ENCODE data around the gene MYLK.
"Not testable (repeated sequence)": the region's sequence is repeated elsewhere in the genome, so short reads cannot be mapped to it uniquely, and the experiment has no call there.

Gene MYLK

DNA sequence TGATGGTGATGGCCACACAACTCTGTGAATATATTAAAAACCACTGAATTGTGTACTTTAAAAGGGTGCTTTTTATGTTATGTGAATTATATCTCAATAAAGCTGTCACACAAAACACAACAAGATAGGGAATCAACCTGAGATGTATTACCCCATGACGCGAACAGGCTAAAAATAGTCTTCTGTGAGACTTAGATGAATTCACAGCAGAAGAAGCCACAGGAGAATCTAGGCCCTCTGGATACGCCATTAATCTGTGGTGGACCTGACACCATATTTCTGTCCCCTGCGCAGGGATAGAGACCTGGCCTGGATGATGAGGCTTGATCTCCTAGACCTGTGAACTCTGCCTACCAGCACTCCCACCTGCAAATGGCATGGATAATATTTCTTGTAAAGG is 153.3 kb downstream of the MYLK start:
- Mint-ChIP-seq H3K9me3 (no peaks in the 10 kb centered on the region), H3K36me3 (no peaks in the 10 kb centered on the region), H3K4me3 (no peak overlapping the region), H3K27ac (no peak overlapping the region), H3K4me1 (no peaks in the 10 kb centered on the region), H3K27me3 (peaks cover 6% of the 10 kb centered on the region)

- H3K9me3 Mint-ChIP-seq, result no peaks in the 10 kb centered on the region
- H3K36me3 Mint-ChIP-seq, result no peaks in the 10 kb centered on the region
- peaks cover 9% of the 10 kb centered on the region for H3K27me3 Mint-ChIP-seq
- H3K4me1 Mint-ChIP-seq, result no peaks in the 10 kb centered on the region
- H3K4me3 Mint-ChIP-seq, result no peak overlapping the region
- H3K27ac Mint-ChIP-seq, result no peak overlapping the region
Observed at GRCh38 chr3:123728991-123729390, 155.1 kb downstream of the MYLK start.

DNA sequence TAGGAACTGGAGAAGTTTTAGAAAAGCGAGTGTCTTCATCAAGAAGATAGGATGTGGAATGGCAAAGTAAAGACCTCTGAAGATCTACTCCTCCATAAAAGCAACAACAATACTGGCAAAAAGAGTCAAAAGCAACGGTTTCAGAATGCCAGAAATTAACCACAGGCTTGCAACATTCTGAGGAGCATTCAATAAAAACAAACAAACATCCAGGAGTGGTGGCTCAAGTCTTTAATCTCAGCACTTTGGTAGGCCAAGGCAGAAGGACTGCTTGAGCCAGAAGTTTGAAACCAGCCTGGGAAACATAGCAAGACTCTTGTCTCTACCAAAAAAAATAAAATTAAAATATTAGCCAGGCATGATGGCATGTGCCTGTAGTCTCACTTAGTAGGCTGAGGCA is 156.1 kb downstream of the MYLK start:
- peaks cover 9% of the 10 kb centered on the region for H3K27me3 Mint-ChIP-seq
- no peaks in the 10 kb centered on the region for H3K36me3 Mint-ChIP-seq
- no peak overlapping the region for H3K4me3 Mint-ChIP-seq
- H3K9me3 Mint-ChIP-seq, result no peaks in the 10 kb centered on the region
- no peak overlapping the region for H3K27ac Mint-ChIP-seq
- no peaks in the 10 kb centered on the region for H3K4me1 Mint-ChIP-seq

- H3K4me1 Mint-ChIP-seq, result no peaks in the 10 kb centered on the region
- no peak overlapping the region for H3K27ac Mint-ChIP-seq
- H3K27me3 Mint-ChIP-seq, result peaks cover 9% of the 10 kb centered on the region
- no peaks in the 10 kb centered on the region for H3K9me3 Mint-ChIP-seq
- no peaks in the 10 kb centered on the region for H3K36me3 Mint-ChIP-seq
- H3K4me3 Mint-ChIP-seq, result no peak overlapping the region
Observed at GRCh38 chr3:123725652-123726400, 158.3 kb downstream of the MYLK start.

DNA sequence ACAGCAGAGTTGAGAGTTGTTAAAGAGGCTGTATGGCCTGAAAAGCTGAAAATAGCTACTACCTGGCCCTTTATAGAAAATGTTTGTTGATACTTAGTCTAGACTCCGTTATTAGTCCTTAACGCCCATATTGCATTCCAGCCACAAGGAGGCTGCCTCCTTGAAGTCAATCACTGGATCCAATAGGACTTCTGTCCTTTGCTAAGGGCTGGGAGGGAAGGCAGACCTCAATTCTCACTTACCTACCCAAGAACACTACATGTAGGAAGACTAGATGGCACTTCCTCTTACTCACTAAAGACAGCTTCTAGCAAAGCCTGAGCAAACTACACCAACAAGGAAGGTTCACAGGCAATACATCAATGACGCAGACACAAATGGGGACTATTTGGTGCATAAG is 159.8 kb downstream of the MYLK start:
- H3K27ac Mint-ChIP-seq, result no peak overlapping the region
- H3K27me3 Mint-ChIP-seq, result peaks cover 8% of the 10 kb centered on the region
- H3K9me3 Mint-ChIP-seq, result no peaks in the 10 kb centered on the region
- H3K4me3 Mint-ChIP-seq, result no peak overlapping the region
- no peaks in the 10 kb centered on the region for H3K36me3 Mint-ChIP-seq
- no peaks in the 10 kb centered on the region for H3K4me1 Mint-ChIP-seq

- H3K4me1 Mint-ChIP-seq, result no peaks in the 10 kb centered on the region
- no peaks in the 10 kb centered on the region for H3K36me3 Mint-ChIP-seq
- H3K4me3 Mint-ChIP-seq, result no peak overlapping the region
- H3K27ac Mint-ChIP-seq, result no peak overlapping the region
- H3K9me3 Mint-ChIP-seq, result no peaks in the 10 kb centered on the region
- H3K27me3 Mint-ChIP-seq, result peaks cover 4% of the 10 kb centered on the region
Observed at GRCh38 chr3:123723522-123724168, 160.5 kb downstream of the MYLK start.

DNA sequence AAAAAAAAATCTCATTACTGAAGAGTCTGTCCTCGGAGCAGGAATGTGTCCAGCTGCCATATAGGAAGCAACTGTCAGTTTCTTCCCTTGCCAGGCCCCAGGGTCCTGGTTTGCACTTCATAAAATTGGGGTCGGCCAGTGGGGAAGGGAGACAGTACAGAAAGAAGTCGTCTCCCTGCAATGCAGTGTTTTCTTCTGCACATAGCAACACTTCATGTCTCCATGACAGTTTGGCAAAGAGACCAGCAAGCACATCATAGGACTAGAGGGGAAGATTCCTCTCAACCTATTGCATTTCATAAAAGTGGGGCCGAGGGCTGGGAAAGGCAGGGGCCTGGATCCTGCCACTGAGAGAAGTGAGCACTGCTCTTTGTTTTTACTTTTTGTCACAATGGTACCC is 161.1 kb downstream of the MYLK start:
- H3K4me3 Mint-ChIP-seq, result no peak overlapping the region
- no peaks in the 10 kb centered on the region for H3K9me3 Mint-ChIP-seq
- H3K4me1 Mint-ChIP-seq, result no peaks in the 10 kb centered on the region
- no peaks in the 10 kb centered on the region for H3K36me3 Mint-ChIP-seq
- peaks cover 4% of the 10 kb centered on the region for H3K27me3 Mint-ChIP-seq
- H3K27ac Mint-ChIP-seq, result no peak overlapping the region

DNA sequence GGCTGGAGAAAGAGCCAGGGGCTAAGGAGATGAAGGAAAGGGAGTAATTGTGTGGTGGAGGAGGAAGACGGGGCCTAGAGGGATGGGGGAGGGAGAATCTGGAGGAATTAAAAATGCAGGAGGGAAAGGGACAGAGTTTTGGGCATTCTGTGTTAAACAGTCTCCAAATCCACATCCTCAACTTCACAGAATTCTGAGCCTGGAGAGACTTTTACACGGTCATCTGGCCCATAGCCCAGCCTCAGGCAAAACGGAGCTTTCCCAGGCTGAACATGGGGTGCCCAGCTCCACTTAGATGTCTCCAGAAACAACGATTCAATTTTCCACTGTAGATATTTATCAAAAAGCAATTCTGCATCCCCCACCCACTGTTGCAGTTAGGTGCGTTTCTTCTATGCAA is 161.7 kb downstream of the MYLK start:
- H3K4me1 Mint-ChIP-seq, result no peaks in the 10 kb centered on the region
- peaks cover 4% of the 10 kb centered on the region for H3K27me3 Mint-ChIP-seq
- H3K27ac Mint-ChIP-seq, result no peak overlapping the region
- H3K9me3 Mint-ChIP-seq, result no peaks in the 10 kb centered on the region
- H3K36me3 Mint-ChIP-seq, result no peaks in the 10 kb centered on the region
- H3K4me3 Mint-ChIP-seq, result no peak overlapping the region

DNA sequence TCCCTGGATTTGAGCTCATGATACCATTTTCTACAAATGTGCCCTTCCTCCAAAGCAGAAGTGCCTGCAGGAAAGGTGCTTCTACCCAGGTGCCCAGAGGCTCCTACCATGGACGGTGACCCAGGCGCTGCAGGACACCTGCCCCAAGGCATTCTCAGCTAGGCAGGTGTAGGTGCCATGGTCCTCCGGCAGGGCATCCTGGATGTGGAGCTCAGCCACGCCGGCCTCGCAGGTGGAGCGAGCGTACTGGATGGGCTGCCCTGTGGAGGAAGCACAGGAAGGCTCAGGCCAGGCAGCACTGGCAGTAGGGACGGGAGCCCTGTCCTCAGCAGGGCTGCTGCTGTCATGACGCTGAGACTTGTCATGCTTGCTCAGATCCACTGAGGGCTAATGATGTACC is 162.1 kb downstream of the MYLK start:
- no peaks in the 10 kb centered on the region for H3K4me1 Mint-ChIP-seq
- no peak overlapping the region for H3K27ac Mint-ChIP-seq
- H3K27me3 Mint-ChIP-seq, result peaks cover 3% of the 10 kb centered on the region
- H3K36me3 Mint-ChIP-seq, result no peaks in the 10 kb centered on the region
- H3K9me3 Mint-ChIP-seq, result no peaks in the 10 kb centered on the region
- H3K4me3 Mint-ChIP-seq, result no peak overlapping the region

DNA sequence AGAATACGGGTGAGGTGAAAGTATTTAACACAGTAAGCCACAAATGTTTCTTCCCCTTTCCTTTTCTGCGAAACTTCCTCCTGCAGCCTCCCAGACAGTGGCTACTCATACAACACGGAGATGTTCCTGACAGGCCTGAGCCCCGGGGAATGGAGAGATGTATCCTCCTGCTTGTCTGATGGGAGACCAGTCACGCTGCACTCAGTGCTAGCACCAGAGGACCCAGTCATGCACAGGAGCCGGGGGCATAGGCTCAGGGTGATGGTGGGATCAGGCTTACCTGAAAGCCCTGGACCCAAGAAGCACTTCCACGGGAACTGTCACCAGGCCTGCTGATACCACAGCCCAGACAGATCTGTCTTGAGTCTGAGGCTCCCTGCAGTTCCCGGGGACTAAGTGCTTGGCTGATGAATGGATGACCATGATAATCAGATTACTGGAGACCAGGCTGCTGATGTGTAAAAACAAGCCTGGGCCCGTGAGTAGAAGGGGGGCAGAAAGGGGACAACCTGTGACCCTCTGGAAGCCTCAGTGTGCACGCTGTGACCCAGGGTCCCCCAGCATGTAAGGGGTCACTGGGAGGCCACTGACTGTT is 162.9 kb downstream of the MYLK start:
- H3K4me3 Mint-ChIP-seq, H3K9me3 Mint-ChIP-seq: not testable (repeated sequence)

DNA sequence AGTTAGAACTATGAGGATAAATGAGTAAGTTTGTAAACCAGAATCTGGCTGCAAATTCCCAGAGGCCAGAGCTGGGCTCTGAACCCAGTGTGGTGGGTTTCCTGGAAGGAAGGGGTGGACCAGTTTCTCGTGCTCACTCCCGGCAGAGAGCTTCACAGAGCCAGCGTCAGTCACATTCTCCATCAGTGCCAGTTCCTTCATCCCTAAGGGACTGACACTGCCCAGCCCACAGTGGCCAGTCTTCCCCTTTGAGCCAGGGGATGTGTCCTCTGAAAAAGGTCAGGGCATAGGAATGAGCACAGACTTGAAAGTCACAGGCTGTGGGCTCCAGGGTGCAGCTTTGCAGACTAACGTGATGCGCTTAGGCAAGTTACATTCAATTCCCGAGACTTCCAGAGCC is 163.5 kb downstream of the MYLK start:
- H3K9me3 Mint-ChIP-seq, result no peaks in the 10 kb centered on the region
- H3K4me3 Mint-ChIP-seq, result no peak overlapping the region
- peaks cover 3% of the 10 kb centered on the region for H3K27me3 Mint-ChIP-seq
- no peaks in the 10 kb centered on the region for H3K4me1 Mint-ChIP-seq
- H3K36me3 Mint-ChIP-seq, result no peaks in the 10 kb centered on the region
- no peak overlapping the region for H3K27ac Mint-ChIP-seq

More for the DNA sequence above, 162.9 kb downstream of the MYLK start:
- not testable (repeated sequence) for H3K27ac Mint-ChIP-seq, H3K4me1 Mint-ChIP-seq, H3K36me3 Mint-ChIP-seq, H3K27me3 Mint-ChIP-seq

DNA sequence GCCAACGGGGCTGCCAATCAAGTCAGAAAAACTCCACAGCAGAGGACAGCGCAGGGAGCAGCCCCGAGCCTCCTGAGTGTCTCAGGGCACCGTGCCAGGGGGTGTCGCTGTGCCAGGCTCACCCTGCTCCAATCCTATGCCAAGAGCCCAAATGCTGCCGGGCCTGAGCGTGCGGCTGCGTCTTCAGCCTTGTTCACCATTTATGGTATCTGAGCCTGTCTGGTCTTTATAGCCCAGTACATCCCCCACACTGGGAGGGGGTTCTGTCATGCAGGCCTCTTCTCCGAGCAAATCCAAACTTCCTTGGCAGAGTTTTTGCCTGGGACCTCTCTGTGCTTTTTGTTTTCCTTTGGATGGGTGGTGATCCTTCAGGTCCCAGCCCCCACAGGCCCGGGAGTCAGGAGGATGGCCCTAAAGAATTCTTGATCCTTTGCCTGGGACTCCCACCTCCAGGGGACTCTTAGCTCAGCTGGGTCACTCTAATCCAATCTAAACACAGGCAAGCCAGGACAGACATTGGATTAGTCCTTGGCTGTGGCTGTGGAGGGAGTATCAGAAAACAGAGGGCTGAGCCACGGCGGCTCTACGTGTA is 164.2 kb downstream of the MYLK start:
- Mint-ChIP-seq H3K9me3 (no peaks in the 10 kb centered on the region), H3K4me3 (no peak overlapping the region), H3K4me1 (no peaks in the 10 kb centered on the region), H3K27ac (no peak overlapping the region), H3K36me3 (no peaks in the 10 kb centered on the region), H3K27me3 (peaks cover 3% of the 10 kb centered on the region)

DNA sequence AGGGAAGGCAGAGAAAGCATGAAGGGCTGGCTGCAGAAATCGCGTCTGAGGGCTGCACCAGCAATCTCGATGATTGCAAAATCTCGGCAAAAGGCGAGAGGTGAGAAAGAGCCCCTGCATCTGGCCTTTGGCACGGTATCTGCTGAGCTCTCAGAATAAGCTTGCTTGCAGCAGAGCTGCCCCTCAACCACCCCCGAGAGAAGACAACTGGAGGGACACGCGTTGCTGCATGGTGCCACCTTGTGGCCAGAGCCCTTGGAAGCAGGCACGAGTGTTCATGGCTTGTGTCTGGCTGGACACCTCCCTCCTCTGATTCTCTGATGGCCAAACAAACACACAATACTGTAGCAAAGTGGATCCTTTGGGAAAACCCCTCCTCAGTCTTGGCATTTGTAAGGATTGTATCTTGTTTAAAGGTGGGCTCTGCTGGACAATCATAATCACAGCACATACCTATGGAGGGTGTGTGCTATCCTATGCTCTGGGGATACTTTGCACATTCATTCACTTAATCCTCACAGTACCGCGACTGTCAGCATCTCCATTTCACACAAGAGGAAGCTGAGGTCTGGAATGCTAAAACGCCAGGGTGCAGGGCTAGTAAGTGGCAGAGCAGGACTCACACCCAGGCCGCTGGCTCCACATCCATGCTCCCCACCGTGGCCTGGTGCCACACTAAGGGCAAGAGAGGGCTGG is 164.9 kb downstream of the MYLK start:
- not testable (repeated sequence) for H3K27ac Mint-ChIP-seq, H3K4me3 Mint-ChIP-seq, H3K9me3 Mint-ChIP-seq, H3K27me3 Mint-ChIP-seq, H3K36me3 Mint-ChIP-seq, H3K4me1 Mint-ChIP-seq

DNA sequence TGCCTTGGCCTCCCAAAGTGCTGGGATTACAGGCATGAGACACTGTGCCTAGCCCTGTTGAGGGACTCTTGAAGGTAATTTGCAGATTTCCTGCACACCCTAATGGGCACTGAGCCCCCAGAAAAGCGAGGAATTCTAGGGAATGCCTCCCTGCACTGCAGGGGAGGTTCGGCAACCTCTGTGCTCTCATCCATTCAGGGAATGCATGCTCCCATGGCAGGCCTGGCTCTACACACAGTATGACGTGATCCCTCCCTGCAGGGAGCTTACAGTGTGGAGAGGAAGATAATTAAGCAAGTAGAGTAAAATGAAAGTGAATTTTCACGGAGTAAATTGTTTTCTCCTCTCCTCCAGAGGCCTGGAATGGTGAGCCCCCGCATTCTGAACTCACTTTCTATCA is 166.0 kb downstream of the MYLK start:
- Mint-ChIP-seq H3K9me3 (no peaks in the 10 kb centered on the region), H3K27me3 (no peaks in the 10 kb centered on the region), H3K27ac (no peak overlapping the region), H3K36me3 (no peaks in the 10 kb centered on the region), H3K4me3 (no peak overlapping the region), H3K4me1 (no peaks in the 10 kb centered on the region)

DNA sequence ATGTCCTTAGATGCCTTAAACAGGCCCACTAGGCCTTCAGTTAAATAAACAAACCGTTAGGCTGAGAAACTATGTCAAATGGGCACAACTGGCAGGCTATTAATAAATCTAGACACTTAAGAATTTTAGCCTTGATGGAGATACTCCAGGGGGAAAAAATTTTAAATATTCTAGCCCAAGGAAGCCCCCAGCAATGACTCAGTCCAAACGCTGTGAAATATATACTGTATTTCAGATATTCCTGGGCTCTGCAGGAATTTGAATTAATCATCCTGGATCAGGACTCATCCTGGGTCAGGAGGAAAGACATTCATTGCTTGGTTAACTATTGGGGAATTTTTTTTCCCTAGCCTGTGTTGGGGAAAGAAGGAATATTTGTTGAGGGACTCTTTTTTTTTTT is 166.7 kb downstream of the MYLK start:
- H3K27ac Mint-ChIP-seq, H3K36me3 Mint-ChIP-seq, H3K9me3 Mint-ChIP-seq, H3K4me1 Mint-ChIP-seq, H3K4me3 Mint-ChIP-seq, H3K27me3 Mint-ChIP-seq: not testable (repeated sequence)

- Mint-ChIP-seq H3K27ac (no peak overlapping the region), H3K4me1 (no peaks in the 10 kb centered on the region), H3K27me3 (no peaks in the 10 kb centered on the region), H3K36me3 (no peaks in the 10 kb centered on the region), H3K4me3 (no peak overlapping the region), H3K9me3 (no peaks in the 10 kb centered on the region)
Observed at GRCh38 chr3:123716411-123716810, 167.7 kb downstream of the MYLK start.

Data from activated naive CD4-positive, alpha-beta T cell treated with anti-CD3 and anti-CD28 coated beads, Interleukin-2, amount 50 U/mL, for 24 hours (primary cell).